BE2C (cell line): ENCODE measurements around the gene SF1.

ENCODE experiments used
- DNase-seq: peaks from one replicate; pipeline ENCODE4 v3.0.0-alpha.2; 2020
- H3K27me3 ChIP-seq: fragments of 250-450 bp; sonication (Bioruptor Pico); 2 replicates; pipeline ENCODE4 v1.5.1; 2020; ENCODE audit warnings: mild to moderate bottlenecking
- H3K36me3 ChIP-seq: fragments of 250-450 bp; sonication (Bioruptor Pico); 2 replicates; pipeline ENCODE4 v1.5.1; 2020; ENCODE audit warnings: mild to moderate bottlenecking
- H3K4me1 ChIP-seq: fragments of 250-450 bp; sonication (Bioruptor Pico); 2 replicates; pipeline ENCODE4 v1.5.1; 2020
- H3K4me3 ChIP-seq: 2 replicates; pipeline ENCODE4 v1.5.1; 2011; ENCODE audit warnings: low read depth, low read length
- H3K9me3 ChIP-seq: fragments of 250-450 bp; sonication (Bioruptor Pico); 2 replicates; pipeline ENCODE4 v1.5.1; 2020
- TF ChIP-seq, protein P1 (sequence below): IDR thresholded peaks from 2 replicates; pipeline ENCODE4 v1.5.1; 2012; ENCODE audit warnings: mild to moderate bottlenecking, low read depth, low read length

SF1 gene

GRCh38 chr11:64753019-64753379 is 25.3 kb downstream of the SF1 start:
- Histone ChIP-seq H3K4me1 (no peaks in the 10 kb centered on the region), H3K27me3 (no peaks in the 10 kb centered on the region), H3K9me3 (no peaks in the 10 kb centered on the region), H3K36me3 (no peaks in the 10 kb centered on the region), H3K4me3 (no peak overlapping the region)
- DNase-seq = no peak
- TF ChIP-seq, protein P1, sequence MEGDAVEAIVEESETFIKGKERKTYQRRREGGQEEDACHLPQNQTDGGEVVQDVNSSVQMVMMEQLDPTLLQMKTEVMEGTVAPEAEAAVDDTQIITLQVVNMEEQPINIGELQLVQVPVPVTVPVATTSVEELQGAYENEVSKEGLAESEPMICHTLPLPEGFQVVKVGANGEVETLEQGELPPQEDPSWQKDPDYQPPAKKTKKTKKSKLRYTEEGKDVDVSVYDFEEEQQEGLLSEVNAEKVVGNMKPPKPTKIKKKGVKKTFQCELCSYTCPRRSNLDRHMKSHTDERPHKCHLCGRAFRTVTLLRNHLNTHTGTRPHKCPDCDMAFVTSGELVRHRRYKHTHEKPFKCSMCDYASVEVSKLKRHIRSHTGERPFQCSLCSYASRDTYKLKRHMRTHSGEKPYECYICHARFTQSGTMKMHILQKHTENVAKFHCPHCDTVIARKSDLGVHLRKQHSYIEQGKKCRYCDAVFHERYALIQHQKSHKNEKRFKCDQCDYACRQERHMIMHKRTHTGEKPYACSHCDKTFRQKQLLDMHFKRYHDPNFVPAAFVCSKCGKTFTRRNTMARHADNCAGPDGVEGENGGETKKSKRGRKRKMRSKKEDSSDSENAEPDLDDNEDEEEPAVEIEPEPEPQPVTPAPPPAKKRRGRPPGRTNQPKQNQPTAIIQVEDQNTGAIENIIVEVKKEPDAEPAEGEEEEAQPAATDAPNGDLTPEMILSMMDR = no peak

DNA sequence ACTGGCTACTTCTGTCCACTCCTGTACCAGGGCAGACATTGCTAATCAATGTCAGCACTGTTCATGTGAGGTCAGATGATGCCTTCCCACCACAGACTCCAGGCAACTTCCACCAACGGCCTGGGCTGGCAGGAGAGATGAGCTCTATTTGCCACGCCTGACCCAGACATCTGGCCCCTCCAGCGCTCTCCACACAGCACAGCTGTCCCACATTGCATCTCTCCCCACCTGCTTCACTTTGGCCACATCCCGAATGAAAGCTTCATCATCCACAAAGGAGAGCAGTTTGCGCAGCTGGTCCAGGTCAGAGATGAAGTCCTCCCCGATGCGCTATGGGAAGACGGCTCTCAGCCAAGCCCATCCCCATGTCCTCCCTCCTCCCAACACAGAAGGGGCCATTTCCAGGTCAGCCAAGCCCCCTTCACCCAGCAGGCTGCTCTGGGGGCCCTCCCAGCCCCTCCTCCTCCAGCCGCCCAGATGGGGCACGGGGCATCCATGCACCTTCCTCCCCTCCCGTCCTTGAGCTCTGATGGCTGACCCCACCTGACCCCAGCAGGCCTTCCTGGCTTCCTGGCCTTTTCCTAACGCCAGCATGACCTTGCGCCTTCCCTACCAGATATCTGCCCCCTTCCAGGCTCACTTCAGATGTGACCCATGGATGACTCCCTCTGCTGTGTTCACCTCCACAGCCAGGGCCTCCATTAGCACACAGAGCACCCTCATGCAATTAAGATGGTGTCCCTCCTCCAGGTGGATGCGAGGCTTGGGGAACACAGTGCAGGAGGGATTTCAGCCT is 26.0 kb downstream of the SF1 start:
- Histone ChIP-seq H3K36me3 (no peaks in the 10 kb centered on the region), H3K4me1 (no peaks in the 10 kb centered on the region), H3K27me3 (no peaks in the 10 kb centered on the region), H3K9me3 (no peaks in the 10 kb centered on the region), H3K4me3 (no peak overlapping the region)
- no peak for DNase-seq
- TF ChIP-seq, protein P1 = no peak

GRCh38 chr11:64751580-64751979 is 26.8 kb downstream of the SF1 start:
- Histone ChIP-seq H3K4me1 (no peaks in the 10 kb centered on the region), H3K27me3 (no peaks in the 10 kb centered on the region), H3K9me3 (no peaks in the 10 kb centered on the region), H3K4me3 (no peak overlapping the region), H3K36me3 (no peaks in the 10 kb centered on the region)
- DNase-seq = no peak
- TF ChIP-seq, protein P1 = no peak

- no peak for DNase-seq
- Histone ChIP-seq H3K27me3 (no peaks in the 10 kb centered on the region), H3K36me3 (no peaks in the 10 kb centered on the region), H3K4me1 (no peaks in the 10 kb centered on the region), H3K9me3 (no peaks in the 10 kb centered on the region), H3K4me3 (no peak overlapping the region)
- TF ChIP-seq, protein P1 = no peak
Measured at GRCh38 chr11:64751136-64751535, 27.2 kb downstream of the SF1 start.

- no peak for DNase-seq
- Histone ChIP-seq H3K27me3 (no peaks in the 10 kb centered on the region; the same call in 1 of the 2 replicates), H3K9me3 (no peaks in the 10 kb centered on the region), H3K36me3 (no peaks in the 10 kb centered on the region), H3K4me1 (no peaks in the 10 kb centered on the region), H3K4me3 (no peak overlapping the region)
- TF ChIP-seq, protein P1 = no peak
Measured at GRCh38 chr11:64750361-64751054, 27.8 kb downstream of the SF1 start.
